Stomach (tissue), 4 donors: Measurements from ENCODE around the gene FSTL5.

Experiments used
- EP300 ChIP-seq: sonication (generic); formaldehyde crosslinking; IDR thresholded peaks from one replicate; pipeline ENCODE4 v1.6.1; 2017; ENCODE audit warnings: antibody characterized with exemption
- POLR2A ChIP-seq, 4 donors: fragments of 450-650 bp; IDR thresholded peaks; one replicate each; pipeline ENCODE4 v1.6.1; 2016; ENCODE audit warnings: antibody characterized with exemption in 4 of 4, control low read depth in 2 of 4, mild to moderate bottlenecking in 1 of 4, moderate library complexity in 1 of 4

- no peak for TF ChIP-seq EP300
- TF ChIP-seq POLR2A (IDR thresholded peaks at IDR 0.05) = no peak
These were observed 706.5 kb downstream of the FSTL5 start for GRCh38 chr4:161457311-161457710.
